SK-N-SH treated with all-trans-retinoic acid at 6 μM for 48 hours (cell line): ENCODE results near the gene KIAA1549.

Source experiments
- ATAC-seq: fragments of 200-7000 bp; cut with Tn5 transposase; 3 replicates; pipeline ENCODE4 v1.9.1; 2020; ENCODE audit warnings: mild to moderate bottlenecking, moderate library complexity
- ARNTL ChIP-seq: fragments of 450-650 bp; formaldehyde crosslinking; IDR thresholded peaks from 2 replicates; pipeline ENCODE4 v1.5.0; 2020; ENCODE audit warnings: low read depth, mild to moderate bottlenecking, moderate library complexity, borderline replicate concordance
- BACH2 ChIP-seq: fragments of 250-450 bp; sonication (Bioruptor Pico); IDR thresholded peaks from 2 replicates; pipeline ENCODE4 v1.9.0; 2021; ENCODE audit warnings: mild to moderate bottlenecking, borderline replicate concordance
- CSDC2 ChIP-seq: fragments of 250-450 bp; sonication (Bioruptor Pico); IDR thresholded peaks from 2 replicates; pipeline ENCODE4 v1.5.0; 2020; ENCODE audit warnings: mild to moderate bottlenecking, moderate library complexity
- ESRRG ChIP-seq: fragments of 250-450 bp; sonication (Bioruptor Pico); IDR thresholded peaks from 2 replicates; pipeline ENCODE4 v1.6.1; 2021; ENCODE audit warnings: mild to moderate bottlenecking
- ISL1 ChIP-seq: fragments of 250-450 bp; sonication (Bioruptor Pico); IDR thresholded peaks from 2 replicates; pipeline ENCODE4 v2.1.2; 2022; ENCODE audit warnings: mild to moderate bottlenecking, moderate library complexity
- OSR1 ChIP-seq: fragments of 250-450 bp; sonication (Bioruptor Pico); IDR thresholded peaks from 2 replicates; pipeline ENCODE4 v1.8.0; 2022; ENCODE audit warnings: moderate library complexity, mild to moderate bottlenecking, inconsistent platforms
- PPARA ChIP-seq: fragments of 250-450 bp; sonication (Bioruptor Pico); IDR thresholded peaks from 2 replicates; pipeline ENCODE4 v1.5.0; 2020; ENCODE audit warnings: mild to moderate bottlenecking, borderline replicate concordance
- RARB ChIP-seq: fragments of 250-450 bp; sonication (Bioruptor Pico); IDR thresholded peaks from 2 replicates; pipeline ENCODE4 v1.8.0; 2021; ENCODE audit warnings: mild to moderate bottlenecking, moderate library complexity
- SNAI2 ChIP-seq: fragments of 250-450 bp; sonication (Bioruptor Pico); IDR thresholded peaks from 2 replicates; pipeline ENCODE4 v1.5.0; 2020; ENCODE audit warnings: mild to moderate bottlenecking, moderate library complexity
- TCF4 ChIP-seq: fragments of 250-450 bp; sonication (Bioruptor Pico); IDR thresholded peaks from 2 replicates; pipeline ENCODE4 v1.8.0; 2021; ENCODE audit warnings: mild to moderate bottlenecking, moderate library complexity, borderline replicate concordance
- TOX ChIP-seq: fragments of 250-450 bp; sonication (Bioruptor Pico); IDR thresholded peaks from 2 replicates; pipeline ENCODE4 v1.8.0; 2021; ENCODE audit warnings: mild to moderate bottlenecking, moderate library complexity, borderline replicate concordance
- ZC3H10 ChIP-seq: fragments of 250-450 bp; sonication (Bioruptor Pico); IDR thresholded peaks from 2 replicates; pipeline ENCODE4 v1.5.1; 2021; ENCODE audit warnings: mild to moderate bottlenecking, moderate library complexity
- ZFP3 ChIP-seq: fragments of 250-450 bp; sonication (Bioruptor Pico); IDR thresholded peaks from 2 replicates; pipeline ENCODE4 v1.5.0; 2020; ENCODE audit warnings: mild to moderate bottlenecking, moderate library complexity
- ZFP30 ChIP-seq: fragments of 450-650 bp; formaldehyde crosslinking; IDR thresholded peaks from 2 replicates; pipeline ENCODE4 v1.5.0; 2022; ENCODE audit warnings: mild to moderate bottlenecking, moderate library complexity
- ZNF565 ChIP-seq: fragments of 450-650 bp; formaldehyde crosslinking; conservative IDR thresholded peaks from 2 replicates; pipeline ENCODE4 v1.5.0; 2020; ENCODE audit warnings: low read depth, mild to moderate bottlenecking, moderate library complexity
- ZNF70 ChIP-seq: fragments of 450-650 bp; formaldehyde crosslinking; IDR thresholded peaks from 2 replicates; pipeline ENCODE4 v1.5.0; 2020; ENCODE audit warnings: mild to moderate bottlenecking, moderate library complexity
- ZNF8 ChIP-seq: fragments of 450-650 bp; formaldehyde crosslinking; IDR thresholded peaks from 2 replicates; pipeline ENCODE4 v1.5.0; 2020; ENCODE audit warnings: mild to moderate bottlenecking, moderate library complexity
- TF ChIP-seq, protein P1 (sequence below): fragments of 250-450 bp; sonication (Bioruptor Pico); IDR thresholded peaks from 2 replicates; pipeline ENCODE4 v1.8.0; 2021; ENCODE audit warnings: low read depth, mild to moderate bottlenecking, moderate library complexity, borderline replicate concordance
- TF ChIP-seq, protein P2 (sequence below): fragments of 250-450 bp; sonication (Bioruptor Pico); IDR thresholded peaks from 2 replicates; pipeline ENCODE4 v1.5.1; 2020; ENCODE audit warnings: low read depth, mild to moderate bottlenecking, moderate library complexity
- TF ChIP-seq, protein P3 (sequence below): fragments of 250-450 bp; sonication (Bioruptor Pico); IDR thresholded peaks from 2 replicates; pipeline ENCODE4 v1.5.1; 2021; ENCODE audit warnings: mild to moderate bottlenecking, moderate library complexity
- TF ChIP-seq, protein P4 (sequence below): fragments of 250-450 bp; sonication (Bioruptor Pico); IDR thresholded peaks from 2 replicates; pipeline ENCODE4 v1.8.0; 2020; ENCODE audit warnings: mild to moderate bottlenecking, moderate library complexity, borderline replicate concordance
- TF ChIP-seq, protein P5 (sequence below): fragments of 250-450 bp; sonication (Bioruptor Pico); IDR thresholded peaks from 2 replicates; pipeline ENCODE4 v1.5.0; 2020; ENCODE audit warnings: mild to moderate bottlenecking, moderate library complexity

Gene KIAA1549

DNA sequence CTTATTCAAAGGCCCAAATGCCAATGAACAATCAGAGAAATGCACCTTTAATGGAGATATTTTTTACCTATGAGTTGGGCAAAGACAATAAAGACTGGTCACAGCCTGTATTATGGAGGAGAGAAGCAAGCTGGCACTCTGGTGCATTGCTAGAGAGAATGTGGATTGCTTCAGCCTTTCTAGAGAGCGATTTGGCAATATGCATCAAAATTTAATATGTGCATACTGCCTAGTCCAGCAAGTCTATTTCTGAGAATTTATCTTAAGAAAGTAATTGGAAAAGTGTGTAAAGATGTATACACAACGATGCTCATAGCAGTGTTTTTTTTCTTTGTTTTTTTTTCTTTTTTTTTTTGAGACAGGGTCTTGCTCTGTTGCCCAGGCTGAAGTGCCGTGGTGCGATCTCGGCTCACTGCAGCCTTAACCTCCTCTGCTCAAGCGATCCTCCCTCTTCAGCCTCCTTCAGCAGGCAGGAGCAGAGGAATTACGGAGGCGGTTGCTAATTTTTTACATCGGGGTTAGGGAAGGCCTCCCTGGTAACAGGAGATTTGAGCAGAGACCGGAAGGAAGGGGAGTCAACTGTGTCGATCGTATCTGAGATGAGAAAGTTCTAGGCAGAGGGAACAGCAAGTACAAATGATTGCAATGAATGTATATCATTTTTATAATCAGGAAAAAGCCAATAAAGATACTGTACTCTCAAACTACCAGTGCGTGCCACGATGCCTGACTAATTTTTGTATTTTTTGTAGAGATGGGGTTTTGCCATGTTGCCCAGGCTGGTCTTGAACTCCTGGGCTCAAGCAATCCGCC, 16.4 kb downstream of the KIAA1549 start (continued):
- TF ChIP-seq, protein P1, sequence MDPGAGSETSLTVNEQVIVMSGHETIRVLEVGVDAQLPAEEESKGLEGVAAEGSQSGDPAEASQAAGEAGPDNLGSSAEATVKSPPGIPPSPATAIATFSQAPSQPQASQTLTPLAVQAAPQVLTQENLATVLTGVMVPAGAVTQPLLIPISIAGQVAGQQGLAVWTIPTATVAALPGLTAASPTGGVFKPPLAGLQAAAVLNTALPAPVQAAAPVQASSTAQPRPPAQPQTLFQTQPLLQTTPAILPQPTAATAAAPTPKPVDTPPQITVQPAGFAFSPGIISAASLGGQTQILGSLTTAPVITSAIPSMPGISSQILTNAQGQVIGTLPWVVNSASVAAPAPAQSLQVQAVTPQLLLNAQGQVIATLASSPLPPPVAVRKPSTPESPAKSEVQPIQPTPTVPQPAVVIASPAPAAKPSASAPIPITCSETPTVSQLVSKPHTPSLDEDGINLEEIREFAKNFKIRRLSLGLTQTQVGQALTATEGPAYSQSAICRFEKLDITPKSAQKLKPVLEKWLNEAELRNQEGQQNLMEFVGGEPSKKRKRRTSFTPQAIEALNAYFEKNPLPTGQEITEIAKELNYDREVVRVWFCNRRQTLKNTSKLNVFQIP (CRISPR knock-in tag): no peak
- TF ChIP-seq ZFP3 (CRISPR knock-in tag): no peak
- TF ChIP-seq, protein P2, sequence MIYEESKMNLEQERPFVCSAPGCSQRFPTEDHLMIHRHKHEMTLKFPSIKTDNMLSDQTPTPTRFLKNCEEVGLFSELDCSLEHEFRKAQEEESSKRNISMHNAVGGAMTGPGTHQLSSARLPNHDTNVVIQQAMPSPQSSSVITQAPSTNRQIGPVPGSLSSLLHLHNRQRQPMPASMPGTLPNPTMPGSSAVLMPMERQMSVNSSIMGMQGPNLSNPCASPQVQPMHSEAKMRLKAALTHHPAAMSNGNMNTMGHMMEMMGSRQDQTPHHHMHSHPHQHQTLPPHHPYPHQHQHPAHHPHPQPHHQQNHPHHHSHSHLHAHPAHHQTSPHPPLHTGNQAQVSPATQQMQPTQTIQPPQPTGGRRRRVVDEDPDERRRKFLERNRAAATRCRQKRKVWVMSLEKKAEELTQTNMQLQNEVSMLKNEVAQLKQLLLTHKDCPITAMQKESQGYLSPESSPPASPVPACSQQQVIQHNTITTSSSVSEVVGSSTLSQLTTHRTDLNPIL (CRISPR knock-in tag): no peak

DNA sequence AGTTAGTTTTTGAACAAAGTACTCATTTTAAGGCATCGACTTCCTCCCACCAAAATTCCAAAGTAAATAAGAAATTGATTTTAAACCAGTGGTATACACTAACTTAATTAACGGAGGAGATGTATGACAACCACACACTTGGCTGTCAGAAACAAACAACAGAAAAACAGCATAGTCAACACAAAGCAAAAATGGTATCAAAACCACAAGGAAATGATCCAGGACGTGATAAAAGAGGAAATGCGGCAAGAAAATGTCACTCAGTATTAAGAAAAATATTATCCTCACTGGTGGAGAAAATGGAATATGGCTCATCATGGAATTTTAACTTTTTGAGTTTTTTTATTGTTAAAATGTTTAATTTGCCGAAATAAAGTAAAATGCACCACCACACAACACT, 17.5 kb downstream of the KIAA1549 start:
- no peak for TF ChIP-seq ZFP3 (CRISPR knock-in tag)
- TF ChIP-seq, protein P2 (CRISPR knock-in tag): no peak
- no peak for TF ChIP-seq SNAI2 (CRISPR knock-in tag)
- TF ChIP-seq OSR1 (CRISPR knock-in tag): no peak
- no peak for TF ChIP-seq ZNF8
- no peak for TF ChIP-seq ARNTL (CRISPR knock-in tag)
- TF ChIP-seq ZC3H10 (CRISPR knock-in tag): no peak
- no peak for TF ChIP-seq ISL1 (CRISPR knock-in tag)
- TF ChIP-seq ZNF70 (CRISPR knock-in tag): no peak
- TF ChIP-seq ZFP30 (CRISPR knock-in tag): no peak
- no peak for TF ChIP-seq CSDC2 (CRISPR knock-in tag)
- TF ChIP-seq BACH2 (CRISPR knock-in tag): no peak
- no peak for TF ChIP-seq TOX
- TF ChIP-seq, protein P3, sequence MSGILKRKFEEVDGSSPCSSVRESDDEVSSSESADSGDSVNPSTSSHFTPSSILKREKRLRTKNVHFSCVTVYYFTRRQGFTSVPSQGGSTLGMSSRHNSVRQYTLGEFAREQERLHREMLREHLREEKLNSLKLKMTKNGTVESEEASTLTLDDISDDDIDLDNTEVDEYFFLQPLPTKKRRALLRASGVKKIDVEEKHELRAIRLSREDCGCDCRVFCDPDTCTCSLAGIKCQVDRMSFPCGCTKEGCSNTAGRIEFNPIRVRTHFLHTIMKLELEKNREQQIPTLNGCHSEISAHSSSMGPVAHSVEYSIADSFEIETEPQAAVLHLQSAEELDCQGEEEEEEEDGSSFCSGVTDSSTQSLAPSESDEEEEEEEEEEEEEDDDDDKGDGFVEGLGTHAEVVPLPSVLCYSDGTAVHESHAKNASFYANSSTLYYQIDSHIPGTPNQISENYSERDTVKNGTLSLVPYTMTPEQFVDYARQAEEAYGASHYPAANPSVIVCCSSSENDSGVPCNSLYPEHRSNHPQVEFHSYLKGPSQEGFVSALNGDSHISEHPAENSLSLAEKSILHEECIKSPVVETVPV (CRISPR knock-in tag): no peak
- TF ChIP-seq ESRRG (CRISPR knock-in tag): no peak
- no peak for TF ChIP-seq ZNF565 (CRISPR knock-in tag)
- no peak for ATAC-seq

DNA sequence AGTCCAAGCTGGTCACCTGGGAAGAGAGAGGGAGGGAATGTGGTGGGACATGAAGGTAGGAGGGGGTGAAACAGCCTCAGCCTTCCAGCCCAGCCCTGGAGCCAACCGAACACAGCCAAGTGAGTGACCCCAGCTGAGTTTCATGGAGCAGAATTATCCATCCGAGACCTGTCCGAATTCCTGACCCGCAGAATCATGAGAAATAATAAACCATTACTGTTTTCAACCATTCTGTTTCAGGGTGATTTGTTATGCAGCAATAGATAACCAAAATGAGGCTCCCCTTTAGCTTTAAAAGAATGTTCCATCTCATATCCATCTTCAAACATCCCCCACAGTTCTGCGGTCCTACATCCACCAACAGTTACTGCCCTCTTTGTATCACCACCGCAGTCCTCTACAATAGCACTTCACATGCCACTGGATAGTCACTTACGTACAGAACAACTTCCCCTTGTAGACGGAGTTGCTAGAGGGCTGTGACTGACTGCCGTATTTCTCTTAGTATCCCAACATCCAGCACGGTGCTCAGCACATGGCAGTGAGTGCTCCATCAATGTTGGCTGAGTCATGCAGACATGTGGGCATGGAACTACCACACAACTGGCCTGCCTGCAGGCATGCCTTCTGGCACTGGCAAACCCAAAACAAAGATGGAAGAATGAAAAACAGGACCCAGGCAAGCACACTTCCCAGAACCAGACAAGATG, 18.5 kb downstream of the KIAA1549 start:
- ATAC-seq: no peak
- TF ChIP-seq, protein P1 (CRISPR knock-in tag): no peak
- no peak for TF ChIP-seq ZC3H10 (CRISPR knock-in tag)
- TF ChIP-seq, protein P4, sequence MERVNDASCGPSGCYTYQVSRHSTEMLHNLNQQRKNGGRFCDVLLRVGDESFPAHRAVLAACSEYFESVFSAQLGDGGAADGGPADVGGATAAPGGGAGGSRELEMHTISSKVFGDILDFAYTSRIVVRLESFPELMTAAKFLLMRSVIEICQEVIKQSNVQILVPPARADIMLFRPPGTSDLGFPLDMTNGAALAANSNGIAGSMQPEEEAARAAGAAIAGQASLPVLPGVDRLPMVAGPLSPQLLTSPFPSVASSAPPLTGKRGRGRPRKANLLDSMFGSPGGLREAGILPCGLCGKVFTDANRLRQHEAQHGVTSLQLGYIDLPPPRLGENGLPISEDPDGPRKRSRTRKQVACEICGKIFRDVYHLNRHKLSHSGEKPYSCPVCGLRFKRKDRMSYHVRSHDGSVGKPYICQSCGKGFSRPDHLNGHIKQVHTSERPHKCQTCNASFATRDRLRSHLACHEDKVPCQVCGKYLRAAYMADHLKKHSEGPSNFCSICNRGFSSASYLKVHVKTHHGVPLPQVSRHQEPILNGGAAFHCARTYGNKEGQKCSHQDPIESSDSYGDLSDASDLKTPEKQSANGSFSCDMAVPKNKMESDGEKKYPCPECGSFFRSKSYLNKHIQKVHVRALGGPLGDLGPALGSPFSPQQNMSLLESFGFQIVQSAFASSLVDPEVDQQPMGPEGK (CRISPR knock-in tag): no peak
- no peak for TF ChIP-seq ZFP30 (CRISPR knock-in tag)
- no peak for TF ChIP-seq ZNF565 (CRISPR knock-in tag)
- TF ChIP-seq ARNTL (CRISPR knock-in tag): no peak
- TF ChIP-seq, protein P5, sequence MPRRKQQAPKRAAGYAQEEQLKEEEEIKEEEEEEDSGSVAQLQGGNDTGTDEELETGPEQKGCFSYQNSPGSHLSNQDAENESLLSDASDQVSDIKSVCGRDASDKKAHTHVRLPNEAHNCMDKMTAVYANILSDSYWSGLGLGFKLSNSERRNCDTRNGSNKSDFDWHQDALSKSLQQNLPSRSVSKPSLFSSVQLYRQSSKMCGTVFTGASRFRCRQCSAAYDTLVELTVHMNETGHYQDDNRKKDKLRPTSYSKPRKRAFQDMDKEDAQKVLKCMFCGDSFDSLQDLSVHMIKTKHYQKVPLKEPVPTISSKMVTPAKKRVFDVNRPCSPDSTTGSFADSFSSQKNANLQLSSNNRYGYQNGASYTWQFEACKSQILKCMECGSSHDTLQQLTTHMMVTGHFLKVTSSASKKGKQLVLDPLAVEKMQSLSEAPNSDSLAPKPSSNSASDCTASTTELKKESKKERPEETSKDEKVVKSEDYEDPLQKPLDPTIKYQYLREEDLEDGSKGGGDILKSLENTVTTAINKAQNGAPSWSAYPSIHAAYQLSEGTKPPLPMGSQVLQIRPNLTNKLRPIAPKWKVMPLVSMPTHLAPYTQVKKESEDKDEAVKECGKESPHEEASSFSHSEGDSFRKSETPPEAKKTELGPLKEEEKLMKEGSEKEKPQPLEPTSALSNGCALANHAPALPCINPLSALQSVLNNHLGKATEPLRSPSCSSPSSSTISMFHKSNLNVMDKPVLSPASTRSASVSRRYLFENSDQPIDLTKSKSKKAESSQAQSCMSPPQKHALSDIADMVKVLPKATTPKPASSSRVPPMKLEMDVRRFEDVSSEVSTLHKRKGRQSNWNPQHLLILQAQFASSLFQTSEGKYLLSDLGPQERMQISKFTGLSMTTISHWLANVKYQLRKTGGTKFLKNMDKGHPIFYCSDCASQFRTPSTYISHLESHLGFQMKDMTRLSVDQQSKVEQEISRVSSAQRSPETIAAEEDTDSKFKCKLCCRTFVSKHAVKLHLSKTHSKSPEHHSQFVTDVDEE (CRISPR knock-in tag): no peak
- no peak for TF ChIP-seq RARB (CRISPR knock-in tag)
- no peak for TF ChIP-seq TCF4
- TF ChIP-seq, protein P3 (CRISPR knock-in tag): no peak
- TF ChIP-seq PPARA (CRISPR knock-in tag): no peak
